HepG2 (cell line): ENCODE results near the gene TM2D3. TPM values are rescaled to one million over a fixed set of nuclear protein-coding genes. Genes with fewer than 3 reads are reported as not detected.

ENCODE experiments used
- ATAC-seq: fragments of 200-7000 bp; cut with Tn5 transposase; 3 replicates; pipeline ENCODE4 v1.9.1; 2020; ENCODE audit warnings: mild to moderate bottlenecking, moderate library complexity
- BruUV-seq: library from RNA; stranded (reverse); fragments of 400-500 nt; replicated peaks from 2 replicates; lab custom pipeline; 2021; lab: Mats Ljungman, UMichigan
- CTCF ChIA-PET: fragments of 300-600 bp; formaldehyde crosslinking; extraction: SDS; loops from one replicate; lab custom pipeline; 2021; ENCODE audit warnings: low total read pairs, inconsistent platforms, low intra/inter-chr PET ratio; lab: Yijun Ruan, JAX
- POLR2A ChIA-PET: fragments of 350-600 bp; sonication (Branson Sonifier 250); formaldehyde crosslinking; loops from one replicate; lab custom pipeline; 2020; ENCODE audit warnings: antibody characterized with exemption, inconsistent platforms; lab: Yijun Ruan, JAX
- DNase-seq: peaks from one replicate; pipeline ENCODE4 v3.0.0-alpha.2; 2015; ENCODE audit warnings: low spot score
- FAIRE-seq: peaks from 3 replicates; lab custom pipeline; 2011; peaks lifted over from hg19 to GRCh38; lab: Jason Lieb, UNC
- H2AFZ ChIP-seq: one replicate; pipeline ENCODE4 v1.6.1; 2011; ENCODE audit warnings: low read length, inconsistent platforms
- H3K27ac ChIP-seq: fragments of 300-600 bp; 3 replicates; pipeline ENCODE4 v1.8.0; 2011; ENCODE audit warnings: mixed run types, mild to moderate bottlenecking, mixed read lengths, low read length, inconsistent platforms; ENCODE audit not compliant: insufficient read depth; ENCODE audit errors: extremely low read length
- H3K27me3 ChIP-seq, 2 experiments: fragments of 200-600 bp in 1 of 2; 2 replicates in 1 of 2; 3 replicates in 1 of 2; pipeline versions ENCODE4 v1.6.0 to v1.8.0; 2011; ENCODE audit warnings: low read length in 2 of 2, mild to moderate bottlenecking in 2 of 2, moderate library complexity in 2 of 2, inconsistent platforms in 1 of 2; ENCODE audit not compliant: insufficient read depth in 2 of 2, control insufficient read depth in 1 of 2
- H3K36me3 ChIP-seq, 2 experiments: fragments of 200-600 bp in 1 of 2; replicated peaks in 1 of 2; 2 replicates in 1 of 2; 3 replicates in 1 of 2; pipeline versions ENCODE4 v1.5.1 to v1.8.0; 2011; ENCODE audit warnings: low read length in 2 of 2, inconsistent platforms in 1 of 2; ENCODE audit not compliant: insufficient read depth in 2 of 2, control insufficient read depth in 1 of 2
- H3K4me1 ChIP-seq: 2 replicates; pipeline ENCODE4 v1.5.1; 2012; ENCODE audit warnings: low read length, inconsistent platforms; ENCODE audit not compliant: insufficient read depth
- H3K4me2 ChIP-seq: 2 replicates; pipeline ENCODE4 v1.6.0; 2011; ENCODE audit warnings: low read depth, low read length, inconsistent platforms
- H3K4me3 ChIP-seq, 3 experiments: fragments of 200-600 bp in 1 of 3; sonication (generic), shearing (Covaris generic) in 1 of 3; replicated peaks in 1 of 3; 2 replicates each; pipeline ENCODE4 v1.5.1; 2011 to 2016; ENCODE audit warnings: low read length in 3 of 3, inconsistent platforms in 2 of 3, low read depth in 2 of 3, mild to moderate bottlenecking in 2 of 3, control low read depth in 1 of 3, mixed read lengths in 1 of 3; ENCODE audit not compliant: insufficient read depth in 1 of 3
- H3K79me2 ChIP-seq: one replicate; pipeline ENCODE4 v1.6.1; 2011; ENCODE audit warnings: low read length, inconsistent platforms; ENCODE audit not compliant: insufficient read depth
- H3K9ac ChIP-seq: 2 replicates; pipeline ENCODE4 v1.6.0; 2011; ENCODE audit warnings: mild to moderate bottlenecking, low read depth, low read length, inconsistent platforms; ENCODE audit not compliant: insufficient read depth
- H3K9me3 ChIP-seq: 2 replicates; pipeline ENCODE4 v1.5.1; 2012; ENCODE audit warnings: mild to moderate bottlenecking, low read length
- H4K20me1 ChIP-seq: 2 replicates; pipeline ENCODE4 v1.6.0; 2011; ENCODE audit warnings: inconsistent platforms, mild to moderate bottlenecking, low read length, moderate library complexity; ENCODE audit not compliant: insufficient read depth
- FOXK2 ChIP-seq: fragments of 450-650 bp; IDR thresholded peaks from 2 replicates; pipeline ENCODE4 v1.6.1; 2016
- HOXA7 ChIP-seq: sonication (generic); formaldehyde crosslinking; IDR thresholded peaks from 2 replicates; pipeline ENCODE4 v1.8.1; 2022; ENCODE audit warnings: mild to moderate bottlenecking, missing genetic modification reagents, moderate library complexity
- MEIS1 ChIP-seq: sonication (generic); formaldehyde crosslinking; IDR thresholded peaks from 2 replicates; pipeline ENCODE4 v1.9.0; 2021; ENCODE audit warnings: mild to moderate bottlenecking, missing genetic modification reagents, moderate library complexity, borderline replicate concordance
- SP1 ChIP-seq, 2 experiments: fragments of 450-650 bp in 1 of 2; sonication (generic) in 1 of 2; formaldehyde crosslinking in 1 of 2; IDR thresholded peaks; 2 replicates each; pipeline versions ENCODE4 v1.4.0 to v1.6.1; 2016 to 2020; ENCODE audit warnings: missing genetic modification reagents in 1 of 2
- WIZ ChIP-seq: sonication (generic); formaldehyde crosslinking; IDR thresholded peaks from 2 replicates; pipeline ENCODE4 v1.5.1; 2020; ENCODE audit warnings: mild to moderate bottlenecking, missing genetic modification reagents
- YY1 ChIP-seq: IDR thresholded peaks from 2 replicates; pipeline ENCODE4 v1.6.1; 2011; ENCODE audit warnings: low read length, low read depth, moderate library complexity, mild to moderate bottlenecking; ENCODE audit not compliant: insufficient read depth, insufficient replicate concordance
- ZIK1 ChIP-seq: sonication (generic); formaldehyde crosslinking; IDR thresholded peaks from 2 replicates; pipeline ENCODE4 v1.5.0; 2020; ENCODE audit warnings: mild to moderate bottlenecking, low read depth, missing genetic modification reagents, borderline replicate concordance
- ZMAT3 ChIP-seq: sonication (generic); formaldehyde crosslinking; conservative IDR thresholded peaks from 2 replicates; pipeline ENCODE4 v1.7.0; 2021; ENCODE audit warnings: missing genetic modification reagents
- ZNF333 ChIP-seq: sonication (generic); formaldehyde crosslinking; IDR thresholded peaks from 2 replicates; pipeline ENCODE4 v1.4.0; 2020; ENCODE audit warnings: mild to moderate bottlenecking, missing genetic modification reagents, borderline replicate concordance
- ZNF44 ChIP-seq: sonication (generic); formaldehyde crosslinking; IDR thresholded peaks from 2 replicates; pipeline ENCODE4 v1.5.1; 2020; ENCODE audit warnings: mild to moderate bottlenecking, missing genetic modification reagents
- WGBS: methylation state at CpG from one replicate; pipeline ENCODE4 v1.1.6; 2017; ENCODE audit warnings: low lambda C conversion rate; 5-methylcytosine and 5-hydroxymethylcytosine counted together
- in situ Hi-C: cut with HindIII; loops from 2 replicates; pipeline ENCODE4 v1.10.0; 2017; ENCODE audit warnings: low pct_unique_long_range_greater_than_20kb; ENCODE audit not compliant: extremely low pct_ligation_motif_present
- intact Hi-C: fragments of 100-400 bp; cut with micrococcal nuclease; formaldehyde crosslinking; loops from one replicate; pipeline ENCODE4 v1.10.0; 2022; ENCODE audit not compliant: unreplicated experiment
- polyA plus RNA-seq, 8 experiments: library from polyadenylated mRNA; depleted of rRNA in 3 of 8; stranded (reverse) in 7 of 8; unstranded in 1 of 8; fragments of >200 nt; fragmentation: Illumina TruSeq in 4 of 8; extraction: Trizol in 4 of 8; gene quantifications; 2 replicates each; pipeline versions ENCODE4 v1.2.1 to v1.2.3, GENCODE V29; 2011 to 2016; ENCODE audit warnings: low read depth in 4 of 8, missing spikeins in 1 of 8, mixed read lengths in 1 of 8; ENCODE audit not compliant: insufficient read depth in 1 of 8
- total RNA-seq, 5 experiments: library from RNA; depleted of rRNA; stranded (reverse); fragments of >200 nt; fragmentation: Illumina TruSeq; extraction: Trizol; gene quantifications; 2 replicates each; pipeline ENCODE4 v1.2.3, GENCODE V29; 2016; ENCODE audit warnings: low read depth in 1 of 5
- TF ChIP-seq, protein P1 (sequence below): sonication (generic); formaldehyde crosslinking; IDR thresholded peaks from 2 replicates; pipeline ENCODE4 v1.4.0; 2020; ENCODE audit warnings: missing genetic modification reagents
- TF ChIP-seq, protein P2 (sequence below), 2 experiments: sonication (generic) in 1 of 2; formaldehyde crosslinking in 1 of 2; IDR thresholded peaks; 2 replicates each; pipeline versions ENCODE4 v1.6.1 to v1.9.0; 2014 to 2022; ENCODE audit warnings: antibody characterized with exemption in 1 of 2, borderline replicate concordance in 1 of 2, inconsistent platforms in 1 of 2, low read depth in 1 of 2, missing genetic modification reagents in 1 of 2
- TF ChIP-seq, protein P3 (sequence below): sonication (generic); formaldehyde crosslinking; IDR thresholded peaks from 2 replicates; pipeline ENCODE4 v1.8.1; 2023; ENCODE audit warnings: mild to moderate bottlenecking, missing genetic modification reagents, borderline replicate concordance
- TF ChIP-seq, protein P4 (sequence below): sonication (generic); formaldehyde crosslinking; IDR thresholded peaks from 2 replicates; pipeline ENCODE4 v1.4.0; 2020; ENCODE audit warnings: missing genetic modification reagents

Gene TM2D3
- total and polyA plus RNA-seq, 2 of the 13 experiments (the other 11 are each of a cell fraction or from before 2014, with no cell fraction given) = 31.1 to 72.7 TPM

DNA sequence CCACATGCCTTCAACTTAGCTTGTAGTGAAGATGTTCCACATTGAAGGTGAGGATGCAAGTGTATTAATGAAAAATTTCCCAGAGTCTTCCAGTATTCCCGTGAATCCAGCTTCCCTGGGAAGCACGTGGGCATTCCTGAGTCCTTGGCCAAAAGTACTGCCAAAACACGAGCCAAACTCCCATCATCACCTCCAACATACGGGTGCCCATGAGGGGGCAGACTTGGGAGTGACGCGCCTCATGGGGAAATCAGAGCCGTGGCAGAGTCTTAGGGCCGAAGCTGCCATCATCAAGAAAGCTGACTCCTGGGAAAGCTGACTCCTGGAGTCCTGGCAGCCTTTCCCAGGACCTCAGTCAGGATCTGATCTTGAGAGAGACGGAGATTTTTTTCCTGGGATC lies 20.1 kb upstream of the TM2D3 start:
- H3K27ac ChIP-seq = no peak overlapping the region
- H3K9me3 ChIP-seq = no peaks in the 10 kb centered on the region
- H2AFZ ChIP-seq = no peak overlapping the region
- H3K36me3 ChIP-seq = peaks cover 7 to 46% of the 10 kb centered on the region in 2 experiments
- 94% methylated on average over 8 of the region's 9 CpGs for WGBS
- H3K9ac ChIP-seq = no peak overlapping the region
- H3K27me3 ChIP-seq = no peaks in the 10 kb centered on the region
- POLR2A ChIA-PET = no interaction called here
- BruUV-seq = no TSS peak
- no peaks in the 10 kb centered on the region for H3K4me1 ChIP-seq
- DNase-seq = no peak
- H4K20me1 ChIP-seq = no peaks in the 10 kb centered on the region
- in situ Hi-C loops (no loop called here), intact Hi-C loops (no loop called here)
- H3K4me2 ChIP-seq = no peak overlapping the region
- no peaks in the 10 kb centered on the region for H3K79me2 ChIP-seq
- H3K4me3 ChIP-seq = no peak overlapping the region
- FAIRE-seq = no peak
- CTCF ChIA-PET = no interaction called here
- ATAC-seq = no peak
- TF ChIP-seq MEIS1 (CRISPR knock-in tag) (no peak), WIZ (no peak), ZIK1 (CRISPR knock-in tag) (no peak), FOXK2 (no peak), ZMAT3 (CRISPR knock-in tag) (no peak), YY1 (no peak), ZNF44 (no peak), HOXA7 (CRISPR knock-in tag) (no peak), ZNF333 (no peak), SP1 (IDR thresholded peaks at IDR 0.05) (no peak), SP1 (CRISPR knock-in tag; IDR thresholded peaks at IDR 0.05) (no peak)
- TF ChIP-seq, protein P1, sequence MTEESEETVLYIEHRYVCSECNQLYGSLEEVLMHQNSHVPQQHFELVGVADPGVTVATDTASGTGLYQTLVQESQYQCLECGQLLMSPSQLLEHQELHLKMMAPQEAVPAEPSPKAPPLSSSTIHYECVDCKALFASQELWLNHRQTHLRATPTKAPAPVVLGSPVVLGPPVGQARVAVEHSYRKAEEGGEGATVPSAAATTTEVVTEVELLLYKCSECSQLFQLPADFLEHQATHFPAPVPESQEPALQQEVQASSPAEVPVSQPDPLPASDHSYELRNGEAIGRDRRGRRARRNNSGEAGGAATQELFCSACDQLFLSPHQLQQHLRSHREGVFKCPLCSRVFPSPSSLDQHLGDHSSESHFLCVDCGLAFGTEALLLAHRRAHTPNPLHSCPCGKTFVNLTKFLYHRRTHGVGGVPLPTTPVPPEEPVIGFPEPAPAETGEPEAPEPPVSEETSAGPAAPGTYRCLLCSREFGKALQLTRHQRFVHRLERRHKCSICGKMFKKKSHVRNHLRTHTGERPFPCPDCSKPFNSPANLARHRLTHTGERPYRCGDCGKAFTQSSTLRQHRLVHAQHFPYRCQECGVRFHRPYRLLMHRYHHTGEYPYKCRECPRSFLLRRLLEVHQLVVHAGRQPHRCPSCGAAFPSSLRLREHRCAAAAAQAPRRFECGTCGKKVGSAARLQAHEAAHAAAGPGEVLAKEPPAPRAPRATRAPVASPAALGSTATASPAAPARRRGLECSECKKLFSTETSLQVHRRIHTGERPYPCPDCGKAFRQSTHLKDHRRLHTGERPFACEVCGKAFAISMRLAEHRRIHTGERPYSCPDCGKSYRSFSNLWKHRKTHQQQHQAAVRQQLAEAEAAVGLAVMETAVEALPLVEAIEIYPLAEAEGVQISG = no peak
- TF ChIP-seq, protein P2, sequence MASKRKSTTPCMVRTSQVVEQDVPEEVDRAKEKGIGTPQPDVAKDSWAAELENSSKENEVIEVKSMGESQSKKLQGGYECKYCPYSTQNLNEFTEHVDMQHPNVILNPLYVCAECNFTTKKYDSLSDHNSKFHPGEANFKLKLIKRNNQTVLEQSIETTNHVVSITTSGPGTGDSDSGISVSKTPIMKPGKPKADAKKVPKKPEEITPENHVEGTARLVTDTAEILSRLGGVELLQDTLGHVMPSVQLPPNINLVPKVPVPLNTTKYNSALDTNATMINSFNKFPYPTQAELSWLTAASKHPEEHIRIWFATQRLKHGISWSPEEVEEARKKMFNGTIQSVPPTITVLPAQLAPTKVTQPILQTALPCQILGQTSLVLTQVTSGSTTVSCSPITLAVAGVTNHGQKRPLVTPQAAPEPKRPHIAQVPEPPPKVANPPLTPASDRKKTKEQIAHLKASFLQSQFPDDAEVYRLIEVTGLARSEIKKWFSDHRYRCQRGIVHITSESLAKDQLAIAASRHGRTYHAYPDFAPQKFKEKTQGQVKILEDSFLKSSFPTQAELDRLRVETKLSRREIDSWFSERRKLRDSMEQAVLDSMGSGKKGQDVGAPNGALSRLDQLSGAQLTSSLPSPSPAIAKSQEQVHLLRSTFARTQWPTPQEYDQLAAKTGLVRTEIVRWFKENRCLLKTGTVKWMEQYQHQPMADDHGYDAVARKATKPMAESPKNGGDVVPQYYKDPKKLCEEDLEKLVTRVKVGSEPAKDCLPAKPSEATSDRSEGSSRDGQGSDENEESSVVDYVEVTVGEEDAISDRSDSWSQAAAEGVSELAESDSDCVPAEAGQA (IDR thresholded peaks at IDR 0.05; ENCODE audit: low read depth) = no peak
- TF ChIP-seq, protein P2 (CRISPR knock-in tag; IDR thresholded peaks at IDR 0.05; ENCODE audit: borderline replicate concordance) = no peak
- TF ChIP-seq, protein P3, sequence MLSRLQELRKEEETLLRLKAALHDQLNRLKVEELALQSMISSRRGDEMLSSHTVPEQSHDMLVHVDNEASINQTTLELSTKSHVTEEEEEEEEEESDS (CRISPR knock-in tag) = no peak
- TF ChIP-seq, protein P4, sequence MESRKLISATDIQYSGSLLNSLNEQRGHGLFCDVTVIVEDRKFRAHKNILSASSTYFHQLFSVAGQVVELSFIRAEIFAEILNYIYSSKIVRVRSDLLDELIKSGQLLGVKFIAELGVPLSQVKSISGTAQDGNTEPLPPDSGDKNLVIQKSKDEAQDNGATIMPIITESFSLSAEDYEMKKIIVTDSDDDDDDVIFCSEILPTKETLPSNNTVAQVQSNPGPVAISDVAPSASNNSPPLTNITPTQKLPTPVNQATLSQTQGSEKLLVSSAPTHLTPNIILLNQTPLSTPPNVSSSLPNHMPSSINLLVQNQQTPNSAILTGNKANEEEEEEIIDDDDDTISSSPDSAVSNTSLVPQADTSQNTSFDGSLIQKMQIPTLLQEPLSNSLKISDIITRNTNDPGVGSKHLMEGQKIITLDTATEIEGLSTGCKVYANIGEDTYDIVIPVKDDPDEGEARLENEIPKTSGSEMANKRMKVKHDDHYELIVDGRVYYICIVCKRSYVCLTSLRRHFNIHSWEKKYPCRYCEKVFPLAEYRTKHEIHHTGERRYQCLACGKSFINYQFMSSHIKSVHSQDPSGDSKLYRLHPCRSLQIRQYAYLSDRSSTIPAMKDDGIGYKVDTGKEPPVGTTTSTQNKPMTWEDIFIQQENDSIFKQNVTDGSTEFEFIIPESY = no peak
